Right renal cortex interstitium (tissue), 3 donors: ENCODE data around the gene ATG16L2. TPM values are rescaled to one million over a fixed set of nuclear protein-coding genes. Genes with fewer than 3 reads are reported as not detected.
"Not testable (repeated sequence)": the region's sequence is repeated elsewhere in the genome, so short reads cannot be mapped to it uniquely, and the experiment has no call there.

Source experiments
- DNase-seq, 3 donors: peaks; one replicate each; pipeline ENCODE4 v3.0.0-alpha.2; 2013; ENCODE audit warnings: low read depth in 3 of 3, low spot score in 2 of 3
- polyA plus RNA-seq, 3 donors: library from polyadenylated mRNA; unstranded; fragments of 120-200 nt; gene quantifications; one replicate each; pipeline ENCODE4 v1.2.1, GENCODE V29; 2013; ENCODE audit not compliant: insufficient read length in 3 of 3

Gene ATG16L2
- polyA plus RNA-seq, 3 donors: 17.9 to 25.2 (median 20.6) TPM

GRCh38 chr11:72793425-72794367, 20.5 kb upstream of the ATG16L2 start, which contains the start of gene STARD10:
Gene STARD10 (minus strand): TSS chr11:72794047. CDS start chr11:72781181, 12,866 bp downstream.
- peak; percentile 94 to 95 (median 94) for DNase-seq

GRCh38 chr11:72798361-72798760, 15.8 kb upstream of the ATG16L2 start:
- no peak for DNase-seq

GRCh38 chr11:72799441-72799840, 14.8 kb upstream of the ATG16L2 start:
- DNase-seq: no peak

- DNase-seq: no peak
These were observed 11.4 kb upstream of the ATG16L2 start for GRCh38 chr11:72802822-72803221.

- no peak for DNase-seq
These were observed 9.0 kb upstream of the ATG16L2 start for GRCh38 chr11:72805216-72805615.

- not testable (repeated sequence) for DNase-seq
These were observed 7.8 kb upstream of the ATG16L2 start for GRCh38 chr11:72806378-72806777.

GRCh38 chr11:72807021-72807693, 7.1 kb upstream of the ATG16L2 start:
- DNase-seq: no peak

GRCh38 chr11:72807792-72808191, 6.4 kb upstream of the ATG16L2 start:
- no peak for DNase-seq

GRCh38 chr11:72808331-72808798, 5.8 kb upstream of the ATG16L2 start:
- DNase-seq: no peak

GRCh38 chr11:72811686-72812085, 2.5 kb upstream of the ATG16L2 start:
- DNase-seq: not testable (repeated sequence)

GRCh38 chr11:72812604-72812966, 1.6 kb upstream of the ATG16L2 start:
- no peak for DNase-seq

- no peak for DNase-seq
These were observed 1.1 kb upstream of the ATG16L2 start for GRCh38 chr11:72812967-72813739.

- DNase-seq: peak; percentile 71 to 76 (median 74)
These were observed 398 bp upstream of the ATG16L2 start for GRCh38 chr11:72813740-72814285.

GRCh38 chr11:72815110-72815618, 953 bp downstream of the ATG16L2 start:
- no peak for DNase-seq

- DNase-seq: no peak
These were observed 2.3 kb downstream of the ATG16L2 start for GRCh38 chr11:72816404-72816990.

- no peak for DNase-seq
These were observed 3.8 kb downstream of the ATG16L2 start for GRCh38 chr11:72817966-72818365.

- no peak for DNase-seq
These were observed 4.8 kb downstream of the ATG16L2 start for GRCh38 chr11:72818971-72819370.

- DNase-seq: no peak
These were observed 6.4 kb downstream of the ATG16L2 start for GRCh38 chr11:72820439-72821139.

- DNase-seq: no peak
These were observed 7.2 kb downstream of the ATG16L2 start for GRCh38 chr11:72821221-72821919.
